B cell (primary cell): ENCODE measurements around the gene NMU. TPM values are rescaled to one million over a fixed set of nuclear protein-coding genes. Genes with fewer than 3 reads are reported as not detected.

Source experiments
- ATAC-seq: fragments of 200-7000 bp; cut with Tn5 transposase; one replicate; pipeline ENCODE4 v1.10.0; 2021; ENCODE audit warnings: low read depth, mild to moderate bottlenecking, moderate number of reproducible peaks, moderate library complexity
- CTCF ChIA-PET: fragments of 350-600 bp; sonication (Branson Sonifier 250); formaldehyde crosslinking; loops from one replicate; lab custom pipeline; 2021; ENCODE audit warnings: antibody characterized with exemption, inconsistent platforms; lab: Charles Lee
- POLR2A ChIA-PET: fragments of 350-600 bp; sonication (Branson Sonifier 250); formaldehyde crosslinking; loops from one replicate; lab custom pipeline; 2021; ENCODE audit warnings: antibody characterized with exemption; lab: Charles Lee
- DNase-seq: peaks from one replicate; pipeline ENCODE4 v3.0.0; 2013
- H2AFZ ChIP-seq: 2 replicates; pipeline ENCODE4 v1.6.1; 2012; ENCODE audit warnings: mild to moderate bottlenecking, low read depth, low read length; ENCODE audit not compliant: insufficient read depth, poor library complexity, severe bottlenecking
- H3K27ac ChIP-seq, 2 donors: 1 replicate in 1 of 2; 2 replicates in 1 of 2; pipeline ENCODE4 v1.5.1; 2012 to 2013; ENCODE audit warnings: low read length in 2 of 2, mild to moderate bottlenecking in 2 of 2, moderate library complexity in 1 of 2
- H3K27me3 ChIP-seq, 4 experiments: fragments of 200-600 bp in 1 of 4; sonication (generic) in 1 of 4; replicated peaks in 1 of 4; 1 replicate in 2 of 4; 2 replicates in 2 of 4; pipeline versions ENCODE4 v1.6.1 to v1.7.0; 2013 to 2016; ENCODE audit warnings: low read length in 3 of 4, mild to moderate bottlenecking in 2 of 4, mixed read lengths in 1 of 4, moderate library complexity in 1 of 4; ENCODE audit not compliant: insufficient read depth in 4 of 4, control insufficient read depth in 3 of 4; ENCODE audit errors: control extremely low read depth in 1 of 4
- H3K36me3 ChIP-seq, 2 experiments: replicated peaks in 1 of 2; 1 replicate in 1 of 2; 2 replicates in 1 of 2; pipeline versions ENCODE4 v1.6.1 to v1.7.1; 2013; ENCODE audit warnings: low read length in 1 of 2; ENCODE audit not compliant: insufficient read depth in 2 of 2, control insufficient read depth in 1 of 2; ENCODE audit errors: control extremely low read depth in 1 of 2, extremely low read depth in 1 of 2
- H3K4me1 ChIP-seq, 2 donors: fragments of 200-600 bp in 1 of 2; sonication (generic) in 1 of 2; 1 replicate in 1 of 2; 2 replicates in 1 of 2; pipeline versions ENCODE4 v1.5.1 to v1.6.1; 2013 to 2017; ENCODE audit warnings: low read length in 2 of 2; ENCODE audit not compliant: control insufficient read depth in 2 of 2, insufficient read depth in 2 of 2
- H3K4me2 ChIP-seq: replicated peaks from 2 replicates; pipeline ENCODE3; 2012; ENCODE audit warnings: mild to moderate bottlenecking, low read depth, low read length; ENCODE audit not compliant: poor library complexity, severe bottlenecking
- H3K4me3 ChIP-seq, 5 experiments: fragments of 200-600 bp in 1 of 5; sonication (generic) in 1 of 5; 1 replicate in 3 of 5; 2 replicates in 2 of 5; pipeline versions ENCODE4 v1.5.1 to v1.7.0; 2011 to 2016; ENCODE audit warnings: low read length in 4 of 5, mild to moderate bottlenecking in 4 of 5, low read depth in 2 of 5, control low read depth in 1 of 5, moderate library complexity in 1 of 5; ENCODE audit not compliant: insufficient read depth in 1 of 5; ENCODE audit errors: control extremely low read depth in 1 of 5, extremely low read depth in 1 of 5
- H3K79me2 ChIP-seq: fragments of 200-600 bp; sonication (generic); one replicate; pipeline ENCODE4 v1.6.0; 2016; ENCODE audit warnings: low read length; ENCODE audit not compliant: control insufficient read depth, insufficient read depth
- H3K9ac ChIP-seq: fragments of 200-600 bp; sonication (generic); 2 replicates; pipeline ENCODE4 v1.6.1; 2017; ENCODE audit warnings: mild to moderate bottlenecking, low read length, moderate library complexity
- H3K9me3 ChIP-seq, 3 donors: one replicate each; pipeline versions ENCODE4 v1.6.1 to v1.7.1; 2013; ENCODE audit warnings: low read length in 2 of 3; ENCODE audit not compliant: control insufficient read depth in 2 of 3, insufficient read depth in 1 of 3; ENCODE audit errors: control extremely low read depth in 1 of 3
- H4K20me1 ChIP-seq: 2 replicates; pipeline ENCODE4 v1.6.0; 2012; ENCODE audit warnings: mild to moderate bottlenecking, low read length; ENCODE audit not compliant: insufficient read depth, control insufficient read depth, poor library complexity, severe bottlenecking
- H3K27ac Mint-ChIP-seq: one replicate; pipeline ENCODE4 v1.8.0; 2021; ENCODE audit warnings: mixed read lengths
- H3K27me3 Mint-ChIP-seq: one replicate; pipeline ENCODE4 v1.8.0; 2021; ENCODE audit warnings: mixed read lengths
- H3K4me1 Mint-ChIP-seq: one replicate; pipeline ENCODE4 v1.8.0; 2021; ENCODE audit warnings: mixed read lengths
- H3K4me3 Mint-ChIP-seq: one replicate; pipeline ENCODE4 v1.8.0; 2021; ENCODE audit warnings: mixed read lengths
- H3K9me3 Mint-ChIP-seq: one replicate; pipeline ENCODE4 v1.8.0; 2022; ENCODE audit warnings: mixed read lengths; ENCODE audit not compliant: insufficient read depth
- EZH2 ChIP-seq: IDR thresholded peaks from 2 replicates; pipeline ENCODE4 v1.6.1; 2012; ENCODE audit warnings: borderline replicate concordance, low read depth, mild to moderate bottlenecking, moderate library complexity, low read length; ENCODE audit not compliant: insufficient read depth, poor library complexity, severe bottlenecking
- WGBS: methylation state at CpG from one replicate; pipeline ENCODE4 v1.1.5; 2013; ENCODE audit warnings: missing lambda C conversion rate; ENCODE audit not compliant: insufficient coverage; 5-methylcytosine and 5-hydroxymethylcytosine counted together
- intact Hi-C: fragments of 100-400 bp; cut with micrococcal nuclease; formaldehyde crosslinking; loops from one replicate; pipeline ENCODE4 v1.10.0; 2022
- polyA plus RNA-seq: library from polyadenylated mRNA; depleted of rRNA; stranded (reverse); fragments of >200 nt; gene quantifications from 2 replicates; pipeline ENCODE4 v1.2.3, GENCODE V29; 2012
- total RNA-seq, 2 donors: library from RNA; stranded (reverse); fragments of 120-200 nt in 1 of 2; gene quantifications; 1 replicate in 1 of 2; 2 replicates in 1 of 2; pipeline versions ENCODE4 v1.2.3 to v1.2.4, GENCODE V29; 2013 to 2022
- TF ChIP-seq, protein P1 (sequence below): fragments of 200-600 bp; IDR thresholded peaks from one replicate; pipeline ENCODE4 v1.8.0; 2022; ENCODE audit warnings: antibody characterized with exemption, mild to moderate bottlenecking

The NMU gene
- total and polyA plus RNA-seq, 2 donors (not counting 1 experiment from before 2014, with no cell fraction given), result not detected

DNA sequence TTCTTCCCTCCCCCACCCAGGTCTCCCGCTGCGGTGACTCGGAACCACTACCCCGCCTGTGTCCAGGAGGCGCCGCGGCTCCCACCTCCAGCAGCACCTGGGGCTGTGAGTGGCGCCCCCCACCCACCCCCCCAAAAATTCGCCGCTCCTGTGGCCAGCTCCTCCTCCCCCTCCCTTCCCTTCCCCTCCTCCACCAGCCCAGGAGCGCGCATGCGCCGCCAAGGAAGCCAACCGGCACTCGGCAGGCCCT lies 89.7 kb downstream of the NMU start:
- Histone ChIP-seq H3K4me3 (peak overlapping the region in 4 of 5 experiments; percentile 67 to 95 (median 82)), H4K20me1 (peaks cover 5% of the 10 kb centered on the region), H3K27me3 (no peaks in the 10 kb centered on the region), H3K27ac (peak overlapping the region; percentile 59 to 84), H3K4me2 (peak overlapping the region; percentile 95), H3K9ac (peak overlapping the region; percentile 85), H3K4me1 (peaks cover 6 to 9% of the 10 kb centered on the region in 2 donors), H2AFZ (peak overlapping the region; percentile 97), H3K79me2 (peaks cover 28% of the 10 kb centered on the region), H3K9me3 (no peaks in the 10 kb centered on the region), H3K36me3 (no peaks in the 10 kb centered on the region)
- ChIA-PET CTCF (interaction anchor here (1.1 to 2.3 kb wide), 6 partner anchors 8 to 201 kb away, joined by 3 to 7 read pairs (median 3); partner anchors contain the start of genes SRD5A3 and TMEM165), POLR2A (interaction anchor here (0.6 to 1.6 kb wide), 6 partner anchors 151 to 998 kb away, joined by 3 to 14 read pairs (median 7); partner anchors contain the start of genes CEP135, PAICS, SRD5A3 and TMEM165)
- peak overlapping the region; percentile 97 for H3K4me3 Mint-ChIP-seq
- H3K27me3 Mint-ChIP-seq, result peaks cover 3% of the 10 kb centered on the region
- H3K4me1 Mint-ChIP-seq, result peaks cover 31% of the 10 kb centered on the region
- intact Hi-C loops, result loop anchor here (1.0 to 10.0 kb wide), 7 partner anchors 151 to 1432 kb away; partner anchors contain the start of genes CEP135, EXOC1, POLR2B and REST
- no peaks in the 10 kb centered on the region for H3K9me3 Mint-ChIP-seq
- peak; percentile 63 for ATAC-seq
- TF ChIP-seq, protein P1, sequence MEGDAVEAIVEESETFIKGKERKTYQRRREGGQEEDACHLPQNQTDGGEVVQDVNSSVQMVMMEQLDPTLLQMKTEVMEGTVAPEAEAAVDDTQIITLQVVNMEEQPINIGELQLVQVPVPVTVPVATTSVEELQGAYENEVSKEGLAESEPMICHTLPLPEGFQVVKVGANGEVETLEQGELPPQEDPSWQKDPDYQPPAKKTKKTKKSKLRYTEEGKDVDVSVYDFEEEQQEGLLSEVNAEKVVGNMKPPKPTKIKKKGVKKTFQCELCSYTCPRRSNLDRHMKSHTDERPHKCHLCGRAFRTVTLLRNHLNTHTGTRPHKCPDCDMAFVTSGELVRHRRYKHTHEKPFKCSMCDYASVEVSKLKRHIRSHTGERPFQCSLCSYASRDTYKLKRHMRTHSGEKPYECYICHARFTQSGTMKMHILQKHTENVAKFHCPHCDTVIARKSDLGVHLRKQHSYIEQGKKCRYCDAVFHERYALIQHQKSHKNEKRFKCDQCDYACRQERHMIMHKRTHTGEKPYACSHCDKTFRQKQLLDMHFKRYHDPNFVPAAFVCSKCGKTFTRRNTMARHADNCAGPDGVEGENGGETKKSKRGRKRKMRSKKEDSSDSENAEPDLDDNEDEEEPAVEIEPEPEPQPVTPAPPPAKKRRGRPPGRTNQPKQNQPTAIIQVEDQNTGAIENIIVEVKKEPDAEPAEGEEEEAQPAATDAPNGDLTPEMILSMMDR, result no peak
- TF ChIP-seq EZH2, result no peak
- peak overlapping the region; percentile 56 for H3K27ac Mint-ChIP-seq
- no peak for DNase-seq
- WGBS, result under 1% methylated on average over 13 of the region's 16 CpGs
